Stimulated activated CD8-positive, alpha-beta memory T cell treated with anti-CD3 and anti-CD28 coated beads, Interleukin-7, amount 100 ng/mL, for 24 hours (primary cell): Measurements from ENCODE around the gene TIMMDC1.
"Not testable (repeated sequence)": the region's sequence is repeated elsewhere in the genome, so short reads cannot be mapped to it uniquely, and the experiment has no call there.

Experiments used
- DNase-seq: peaks from one replicate; pipeline ENCODE4 v3.0.0-alpha.2; 2020; ENCODE audit warnings: low read depth

The TIMMDC1 gene

GRCh38 chr3:119510690-119511089 lies 12.3 kb downstream of the TIMMDC1 start:
- DNase-seq = no peak

- DNase-seq = no peak
Observed at GRCh38 chr3:119514637-119515036, 16.3 kb downstream of the TIMMDC1 start.

DNA sequence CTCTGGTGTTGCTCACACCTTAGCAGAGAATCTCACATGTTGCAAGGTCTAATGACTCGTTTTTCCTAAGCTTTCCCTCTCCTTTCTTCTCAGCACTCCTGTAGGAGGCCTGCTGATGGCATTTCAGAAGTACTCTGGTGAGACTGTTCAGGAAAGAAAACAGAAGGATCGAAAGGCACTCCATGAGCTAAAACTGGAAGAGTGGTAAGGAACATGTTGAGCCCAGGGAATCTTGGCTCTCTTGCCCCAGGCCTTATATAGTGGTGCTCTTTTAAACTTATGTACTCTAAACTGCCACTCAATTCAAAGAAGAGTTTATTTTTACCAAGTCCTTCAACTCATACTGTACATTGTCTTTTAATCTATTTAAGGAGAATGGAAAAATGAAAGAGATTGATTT lies 18.8 kb downstream of the TIMMDC1 start:
- no peak for DNase-seq

- no peak for DNase-seq
Observed at GRCh38 chr3:119518026-119518425, 19.7 kb downstream of the TIMMDC1 start.

DNA sequence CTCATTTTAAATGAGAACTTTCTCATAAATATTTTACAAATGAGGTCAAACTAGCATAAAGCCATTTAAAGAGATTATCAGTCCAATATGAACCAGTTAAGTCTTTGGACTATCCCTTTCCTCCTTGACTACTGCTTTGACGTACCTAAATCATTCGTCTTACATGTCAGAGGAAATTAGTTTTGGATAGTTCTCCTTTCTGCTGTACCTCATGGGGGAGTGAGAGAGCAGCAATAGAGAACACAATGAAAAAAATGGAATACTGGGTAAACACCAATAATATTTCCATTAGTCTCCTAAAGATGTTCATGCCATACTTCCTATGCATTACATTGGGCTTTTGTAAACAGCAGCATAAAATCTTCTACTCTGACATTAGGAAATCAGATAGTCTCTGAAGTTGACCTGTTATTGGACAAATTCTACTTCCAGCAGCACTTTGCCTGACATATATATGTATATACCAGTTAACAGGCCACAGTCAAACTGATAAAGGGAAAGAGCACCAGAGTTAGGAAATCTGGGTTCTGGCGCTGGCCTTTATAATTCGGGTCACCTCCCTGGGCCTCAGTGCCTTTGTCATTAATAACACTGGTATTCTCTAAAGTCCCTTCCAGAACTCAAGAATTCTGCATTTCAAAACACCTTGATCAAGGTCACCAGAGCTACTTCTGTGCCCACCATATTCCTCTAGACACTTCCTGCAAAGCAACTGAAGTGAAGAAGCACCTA lies 26.8 kb downstream of the TIMMDC1 start:
- no peak for DNase-seq

DNA sequence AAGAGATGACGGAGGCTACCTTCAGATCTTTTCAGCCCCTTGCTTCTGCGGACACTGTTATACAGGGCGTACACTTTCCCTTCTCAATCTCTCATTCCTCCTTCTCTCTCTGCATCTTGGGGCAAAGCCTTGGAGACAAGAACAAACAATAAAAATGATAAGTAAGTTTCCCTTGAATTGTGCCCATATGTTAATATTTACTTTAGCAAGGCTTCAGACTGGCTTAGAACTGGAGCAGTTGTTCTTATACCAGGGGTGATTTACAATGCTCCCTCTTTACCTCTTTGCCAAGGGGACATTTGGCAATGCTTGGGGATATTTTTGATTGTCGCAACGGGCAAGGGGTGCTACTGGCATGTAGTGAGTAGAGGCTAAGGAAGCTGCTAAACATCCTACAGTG lies 29.4 kb downstream of the TIMMDC1 start:
- no peak for DNase-seq

- no peak for DNase-seq
Observed at GRCh38 chr3:119529883-119530282, 31.5 kb downstream of the TIMMDC1 start.

DNA sequence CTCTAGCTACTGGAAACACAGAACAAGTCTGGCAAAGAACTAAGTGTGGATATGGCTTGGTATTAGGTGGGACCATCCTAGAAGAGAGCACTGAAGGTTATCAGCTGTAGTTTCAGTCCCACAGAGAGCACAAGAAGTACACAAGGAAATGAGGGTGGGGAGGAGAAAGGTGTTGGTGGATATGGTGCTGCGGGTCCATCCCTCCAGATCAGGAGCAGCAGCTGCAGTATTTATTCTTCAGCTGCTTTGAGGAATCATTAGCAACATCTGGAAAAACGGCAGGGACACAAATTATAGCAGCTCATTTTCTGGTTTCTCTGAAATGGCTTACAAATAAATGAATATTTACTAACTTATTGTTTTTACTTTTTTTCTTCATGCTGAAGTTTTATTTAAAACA lies 32.1 kb downstream of the TIMMDC1 start:
- DNase-seq = no peak

- DNase-seq = no peak
Observed at GRCh38 chr3:119531151-119531550, 32.8 kb downstream of the TIMMDC1 start.

DNA sequence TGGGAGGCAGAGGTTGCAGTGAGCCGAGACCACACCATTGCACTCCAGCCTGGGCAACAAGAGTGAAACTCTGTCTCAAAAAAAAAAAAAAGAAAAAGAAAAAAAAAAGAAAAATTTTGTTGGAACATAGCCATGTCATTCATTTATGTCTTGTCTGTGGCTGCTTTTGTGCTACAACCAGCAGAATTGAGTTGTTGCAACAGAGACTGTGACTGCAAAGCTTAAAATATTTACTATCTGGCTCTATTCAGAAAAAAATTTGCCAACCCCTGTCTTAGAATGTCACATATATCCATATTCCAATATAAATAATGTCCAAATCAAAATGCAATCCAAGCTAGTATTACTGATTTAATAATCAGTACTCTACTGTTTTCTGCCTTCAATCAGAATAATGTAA lies 35.9 kb downstream of the TIMMDC1 start:
- DNase-seq = no peak

DNA sequence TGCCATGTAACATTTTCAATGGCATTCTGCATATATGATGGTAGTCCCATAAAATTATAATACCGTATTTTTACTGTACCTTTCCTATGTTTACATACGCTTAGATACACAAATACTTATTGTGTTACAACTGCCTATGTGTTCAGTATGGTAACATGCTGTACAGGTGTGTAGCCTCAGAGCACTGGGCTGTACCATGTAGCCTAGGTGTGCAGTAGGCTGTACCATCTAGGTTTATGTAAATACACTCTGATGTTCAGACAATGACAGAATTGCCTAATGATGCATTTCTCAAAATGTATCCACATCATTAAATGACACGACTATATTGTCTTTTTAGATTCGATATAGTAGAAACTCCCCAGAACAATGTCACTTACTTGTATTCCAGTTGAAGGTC lies 38.4 kb downstream of the TIMMDC1 start:
- no peak for DNase-seq

DNA sequence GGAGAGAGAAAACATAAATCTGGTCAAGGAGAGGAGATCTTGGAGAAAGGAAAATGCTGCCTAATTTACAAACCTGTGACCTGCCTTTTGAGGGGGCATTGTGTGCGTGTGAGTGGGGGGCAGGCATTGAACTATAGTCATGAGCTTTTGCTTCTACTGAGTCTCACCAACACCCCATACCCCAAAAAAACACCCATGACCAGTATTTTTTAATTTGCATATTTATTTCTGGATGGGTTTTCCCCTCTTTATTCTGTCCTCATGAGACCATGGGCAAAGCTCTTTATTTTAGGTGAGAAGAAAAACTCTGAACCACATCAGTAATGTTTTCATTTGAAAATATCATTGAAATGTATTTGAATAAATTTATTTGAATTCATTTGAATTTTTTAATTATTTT lies 40.4 kb downstream of the TIMMDC1 start:
- DNase-seq = no peak

DNA sequence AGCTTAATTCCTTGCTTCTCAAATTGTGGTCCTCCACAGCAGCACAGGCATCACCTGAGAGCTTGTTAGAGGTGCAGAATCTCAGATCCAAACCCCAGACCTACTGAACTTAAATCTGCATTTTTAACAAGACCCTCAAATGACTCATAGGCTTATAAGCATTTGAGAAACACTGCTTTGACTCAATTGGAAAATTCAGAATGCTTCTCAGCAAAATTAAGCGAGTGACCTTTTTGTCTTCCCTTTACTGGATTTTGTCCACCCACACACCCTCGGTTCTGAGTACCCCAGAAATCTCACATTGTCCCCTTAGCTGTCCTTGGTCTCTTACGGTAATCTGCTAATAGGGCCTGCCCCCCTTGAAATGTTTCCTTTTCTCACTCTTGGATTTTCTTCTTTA lies 43.2 kb downstream of the TIMMDC1 start:
- DNase-seq = no peak

- DNase-seq = no peak
Observed at GRCh38 chr3:119542168-119542767, 43.9 kb downstream of the TIMMDC1 start.

GRCh38 chr3:119543147-119543546 lies 44.8 kb downstream of the TIMMDC1 start:
- no peak for DNase-seq

DNA sequence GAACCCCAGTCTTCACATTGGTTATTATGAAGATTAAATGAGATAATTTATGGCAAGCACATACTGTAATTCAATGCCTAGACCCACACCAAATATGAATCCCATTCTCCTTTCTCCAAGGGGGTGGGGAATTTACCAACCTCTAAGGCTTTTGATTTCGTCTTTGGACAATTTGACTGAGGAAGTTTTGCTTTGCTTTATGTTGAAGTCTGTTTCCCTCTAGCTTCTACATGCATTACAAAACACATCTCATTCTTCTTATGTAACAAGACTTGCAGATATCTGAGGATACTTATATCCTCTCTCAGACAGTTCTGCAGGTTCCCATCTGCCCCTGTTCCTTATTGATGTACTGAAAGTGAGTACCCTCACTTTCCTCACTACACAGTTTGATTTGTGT lies 48.9 kb downstream of the TIMMDC1 start:
- DNase-seq = no peak

GRCh38 chr3:119548341-119548740 lies 50.0 kb downstream of the TIMMDC1 start:
- no peak for DNase-seq

DNA sequence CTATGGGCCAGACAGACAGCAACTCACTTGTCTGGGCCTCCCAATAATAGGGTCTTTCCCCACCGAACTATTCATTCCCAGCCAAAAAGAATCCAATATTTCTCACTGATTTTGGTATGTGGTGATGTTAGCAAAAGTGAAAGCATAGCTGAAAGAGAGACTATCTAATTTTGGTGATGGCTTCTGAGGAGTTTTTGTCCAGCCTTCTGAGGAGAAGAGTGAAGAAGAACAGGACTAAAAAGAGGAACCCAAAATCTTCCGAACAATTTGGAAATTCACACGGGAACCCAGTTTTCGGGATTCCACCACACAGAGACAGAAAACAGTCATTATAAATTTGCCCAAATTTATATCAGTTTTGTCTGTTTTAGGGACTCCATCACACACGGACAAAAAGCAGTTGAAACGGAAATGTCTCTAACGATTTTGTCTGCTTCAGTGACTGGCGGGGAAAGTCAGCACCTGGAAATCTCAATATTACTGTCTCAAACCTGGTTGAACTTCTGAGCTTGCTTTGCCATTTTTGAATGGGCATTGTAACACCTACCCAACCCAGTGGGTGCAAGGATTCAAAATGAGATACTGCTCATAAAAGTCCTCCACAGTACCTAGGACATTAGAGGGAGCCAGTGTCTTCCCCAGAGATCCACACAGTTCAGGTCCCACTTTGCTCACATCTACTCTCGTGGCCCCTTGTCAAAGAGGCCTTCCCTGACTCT lies 52.0 kb downstream of the TIMMDC1 start:
- no peak for DNase-seq

DNA sequence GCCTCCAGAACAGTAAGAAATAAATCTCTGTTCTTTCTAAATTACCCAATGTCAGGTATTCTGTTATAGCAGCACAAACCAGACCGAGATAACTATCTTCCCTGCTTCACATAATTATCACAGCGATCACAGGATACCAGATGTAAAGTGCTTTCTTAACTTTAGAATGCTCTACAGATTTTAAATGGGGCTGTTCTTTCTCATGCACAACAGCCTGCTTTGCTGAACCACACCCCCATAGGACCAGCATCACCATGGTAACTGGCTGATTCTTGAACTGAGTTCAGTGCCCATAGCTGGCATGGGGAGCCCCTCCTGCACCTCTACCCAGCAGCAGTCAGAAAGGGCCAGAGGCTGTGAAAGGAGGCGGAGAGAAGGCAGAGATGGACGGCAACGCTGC lies 53.3 kb downstream of the TIMMDC1 start:
- no peak for DNase-seq

GRCh38 chr3:119552928-119553327 lies 54.6 kb downstream of the TIMMDC1 start:
- not testable (repeated sequence) for DNase-seq

GRCh38 chr3:119553823-119554415 lies 55.6 kb downstream of the TIMMDC1 start:
- DNase-seq = no peak

DNA sequence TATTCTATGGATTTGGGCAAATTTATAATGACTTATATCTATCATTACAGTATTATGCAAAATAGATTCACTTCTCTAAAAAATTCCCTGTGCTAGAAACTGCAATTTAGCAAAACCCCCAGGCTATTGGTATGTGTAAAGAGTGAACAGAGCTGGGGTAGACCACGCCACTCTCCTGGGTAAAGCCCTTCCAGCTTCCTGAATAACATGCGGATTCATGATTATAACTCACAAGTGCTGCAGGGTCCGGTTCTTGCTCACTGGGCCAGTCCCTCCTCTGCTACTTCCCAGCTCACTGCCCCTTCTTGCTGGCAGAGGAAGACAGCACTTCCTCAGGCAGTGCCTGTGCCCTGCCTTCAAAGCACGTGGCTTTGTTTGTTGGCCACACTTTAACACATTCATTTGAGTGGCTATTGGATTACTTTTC lies 57.0 kb downstream of the TIMMDC1 start:
- DNase-seq = no peak

DNA sequence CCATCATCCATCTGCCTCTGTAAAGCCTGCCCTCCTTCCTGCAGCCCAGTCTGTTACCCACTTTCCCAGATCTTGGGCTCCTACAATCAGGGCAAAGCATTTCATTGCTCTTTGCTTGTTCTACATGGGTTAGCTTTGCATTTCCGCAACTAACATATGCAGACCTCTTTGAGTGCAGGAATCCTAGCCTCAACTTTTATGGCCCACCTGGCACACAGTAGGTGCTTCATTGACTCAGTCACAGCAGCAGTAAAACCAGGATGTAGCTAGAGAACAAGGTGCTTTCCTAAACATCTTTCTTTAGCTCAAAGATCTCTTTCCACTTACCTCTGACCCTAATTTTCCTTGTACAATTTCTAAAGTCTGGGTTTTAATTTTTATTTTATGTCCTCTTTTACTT lies 57.6 kb downstream of the TIMMDC1 start:
- DNase-seq = no peak
